ENCODE data around the gene HLA-DQA1. TPM values are rescaled to one million over a fixed set of nuclear protein-coding genes. Genes with fewer than 3 reads are reported as not detected.

Gene HLA-DQA1
- total and polyA plus RNA-seq, 9 of the 15 experiments (the other 6 are each of a cell fraction or from before 2014, with no cell fraction given) = 0.04 to 0.49 TPM; not detected in 7

DNA sequence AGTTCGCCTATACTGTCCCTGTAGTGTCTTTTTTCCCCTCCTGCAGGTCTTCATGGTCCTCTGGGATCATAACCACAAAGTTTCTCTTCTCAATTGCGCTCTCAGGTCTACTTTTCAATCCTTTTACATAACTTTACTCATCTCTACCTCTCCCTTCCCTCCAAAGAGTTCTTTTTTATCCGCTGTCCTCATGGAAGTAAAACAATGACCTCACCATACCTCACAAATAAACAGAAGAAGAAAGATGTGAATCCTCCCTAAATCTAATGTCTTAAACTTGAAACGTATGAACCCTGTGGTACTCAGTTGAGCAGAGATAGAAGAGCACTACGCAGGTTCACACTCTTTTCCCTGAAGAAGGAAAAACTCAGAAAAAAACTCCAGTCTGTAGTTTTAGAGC is 12.1 kb upstream of the HLA-DQA1 start (continued):
- TF ChIP-seq, protein P1, sequence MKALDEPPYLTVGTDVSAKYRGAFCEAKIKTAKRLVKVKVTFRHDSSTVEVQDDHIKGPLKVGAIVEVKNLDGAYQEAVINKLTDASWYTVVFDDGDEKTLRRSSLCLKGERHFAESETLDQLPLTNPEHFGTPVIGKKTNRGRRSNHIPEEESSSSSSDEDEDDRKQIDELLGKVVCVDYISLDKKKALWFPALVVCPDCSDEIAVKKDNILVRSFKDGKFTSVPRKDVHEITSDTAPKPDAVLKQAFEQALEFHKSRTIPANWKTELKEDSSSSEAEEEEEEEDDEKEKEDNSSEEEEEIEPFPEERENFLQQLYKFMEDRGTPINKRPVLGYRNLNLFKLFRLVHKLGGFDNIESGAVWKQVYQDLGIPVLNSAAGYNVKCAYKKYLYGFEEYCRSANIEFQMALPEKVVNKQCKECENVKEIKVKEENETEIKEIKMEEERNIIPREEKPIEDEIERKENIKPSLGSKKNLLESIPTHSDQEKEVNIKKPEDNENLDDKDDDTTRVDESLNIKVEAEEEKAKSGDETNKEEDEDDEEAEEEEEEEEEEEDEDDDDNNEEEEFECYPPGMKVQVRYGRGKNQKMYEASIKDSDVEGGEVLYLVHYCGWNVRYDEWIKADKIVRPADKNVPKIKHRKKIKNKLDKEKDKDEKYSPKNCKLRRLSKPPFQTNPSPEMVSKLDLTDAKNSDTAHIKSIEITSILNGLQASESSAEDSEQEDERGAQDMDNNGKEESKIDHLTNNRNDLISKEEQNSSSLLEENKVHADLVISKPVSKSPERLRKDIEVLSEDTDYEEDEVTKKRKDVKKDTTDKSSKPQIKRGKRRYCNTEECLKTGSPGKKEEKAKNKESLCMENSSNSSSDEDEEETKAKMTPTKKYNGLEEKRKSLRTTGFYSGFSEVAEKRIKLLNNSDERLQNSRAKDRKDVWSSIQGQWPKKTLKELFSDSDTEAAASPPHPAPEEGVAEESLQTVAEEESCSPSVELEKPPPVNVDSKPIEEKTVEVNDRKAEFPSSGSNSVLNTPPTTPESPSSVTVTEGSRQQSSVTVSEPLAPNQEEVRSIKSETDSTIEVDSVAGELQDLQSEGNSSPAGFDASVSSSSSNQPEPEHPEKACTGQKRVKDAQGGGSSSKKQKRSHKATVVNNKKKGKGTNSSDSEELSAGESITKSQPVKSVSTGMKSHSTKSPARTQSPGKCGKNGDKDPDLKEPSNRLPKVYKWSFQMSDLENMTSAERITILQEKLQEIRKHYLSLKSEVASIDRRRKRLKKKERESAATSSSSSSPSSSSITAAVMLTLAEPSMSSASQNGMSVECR (CRISPR knock-in tag; IDR thresholded peaks at IDR 0.05) = no peak

DNA sequence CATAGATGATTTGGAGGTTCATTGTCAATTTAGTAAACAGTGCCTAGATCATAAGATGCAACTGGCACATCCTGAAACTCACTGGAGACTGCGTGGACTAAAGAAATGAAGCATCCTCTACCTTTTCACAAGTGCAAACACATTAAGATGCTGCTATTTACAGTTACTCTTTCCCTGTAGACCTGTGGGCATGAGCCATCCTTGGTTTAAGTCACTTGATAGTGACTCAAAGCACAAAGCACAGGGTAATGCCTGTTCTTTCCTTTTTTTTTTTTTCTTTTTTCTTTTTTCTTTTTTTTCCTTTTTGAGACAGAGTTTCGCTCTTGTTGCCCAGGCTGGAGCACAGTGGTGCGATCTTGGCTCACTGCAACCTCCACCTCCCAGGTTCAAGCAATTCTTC is 10.0 kb upstream of the HLA-DQA1 start:
- no peaks in the 10 kb centered on the region for H4K20me1 ChIP-seq (replicated peaks; ENCODE audit: control insufficient read depth, insufficient read depth, low read length)
- no peak overlapping the region for H3K27ac ChIP-seq (ENCODE audit: extremely low read depth, low read depth, low read length)
- H3K27me3 ChIP-seq (ENCODE audit: control insufficient read depth in 2 of 2, insufficient read depth in 2 of 2, low read length in 2 of 2) = no peaks in the 10 kb centered on the region
- no peaks in the 10 kb centered on the region for H3K4me1 ChIP-seq (replicated peaks in 1 of 2; ENCODE audit: control insufficient read depth in 2 of 2, insufficient read depth in 2 of 2, low read length in 2 of 2)
- H3K4me2 ChIP-seq (ENCODE audit: insufficient read depth, low read length) = no peak overlapping the region
- no peaks in the 10 kb centered on the region for H3K36me3 ChIP-seq (ENCODE audit: control insufficient read depth, insufficient read depth, low read length)
- WGBS (ENCODE audit: insufficient coverage, low coverage, missing lambda C conversion rate) = 0% methylated on average over 1 of the region's 3 CpGs
- no peaks in the 10 kb centered on the region for H3K9me1 ChIP-seq (ENCODE audit: control insufficient read depth, insufficient read depth, low read length)
- H3K9ac ChIP-seq (ENCODE audit: insufficient read depth in 1 of 2, low read depth in 2 of 2, low read length in 2 of 2) = no peak overlapping the region
- no peaks in the 10 kb centered on the region for H3K79me2 ChIP-seq (ENCODE audit: control insufficient read depth, insufficient read depth, low read length)
- intact Hi-C loops (cut with micrococcal nuclease) = no loop called here
- no peak overlapping the region for H2AFZ ChIP-seq (ENCODE audit: low read depth, low read length)
- ATAC-seq (no peak), FAIRE-seq (no peak), DNase-seq (ENCODE audit: extremely low read depth in 1 of 4, low spot score in 3 of 4) (no peak)
- in situ Hi-C loops (cut with MboI) = no loop called here
- no peak overlapping the region for H3K4me3 ChIP-seq
- ChIA-PET CTCF (ENCODE audit: low intra/inter-chr PET ratio) (no interaction called here), POLR2A (no interaction called here)
- no TSS peak for BruUV-seq (replicated peaks)
- no peaks in the 10 kb centered on the region for H3K9me3 ChIP-seq (replicated peaks; ENCODE audit: control insufficient read depth, insufficient read depth, low read depth, low read length)
- no peak for TF ChIP-seq GATA2 (CRISPR knock-in tag; IDR thresholded peaks at IDR 0.05)
- no peak for TF ChIP-seq SMARCA5 (IDR thresholded peaks at IDR 0.05)
- TF ChIP-seq, protein P2, sequence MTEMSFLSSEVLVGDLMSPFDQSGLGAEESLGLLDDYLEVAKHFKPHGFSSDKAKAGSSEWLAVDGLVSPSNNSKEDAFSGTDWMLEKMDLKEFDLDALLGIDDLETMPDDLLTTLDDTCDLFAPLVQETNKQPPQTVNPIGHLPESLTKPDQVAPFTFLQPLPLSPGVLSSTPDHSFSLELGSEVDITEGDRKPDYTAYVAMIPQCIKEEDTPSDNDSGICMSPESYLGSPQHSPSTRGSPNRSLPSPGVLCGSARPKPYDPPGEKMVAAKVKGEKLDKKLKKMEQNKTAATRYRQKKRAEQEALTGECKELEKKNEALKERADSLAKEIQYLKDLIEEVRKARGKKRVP (CRISPR knock-in tag; IDR thresholded peaks at IDR 0.05) = no peak
- TF ChIP-seq, protein P3, sequence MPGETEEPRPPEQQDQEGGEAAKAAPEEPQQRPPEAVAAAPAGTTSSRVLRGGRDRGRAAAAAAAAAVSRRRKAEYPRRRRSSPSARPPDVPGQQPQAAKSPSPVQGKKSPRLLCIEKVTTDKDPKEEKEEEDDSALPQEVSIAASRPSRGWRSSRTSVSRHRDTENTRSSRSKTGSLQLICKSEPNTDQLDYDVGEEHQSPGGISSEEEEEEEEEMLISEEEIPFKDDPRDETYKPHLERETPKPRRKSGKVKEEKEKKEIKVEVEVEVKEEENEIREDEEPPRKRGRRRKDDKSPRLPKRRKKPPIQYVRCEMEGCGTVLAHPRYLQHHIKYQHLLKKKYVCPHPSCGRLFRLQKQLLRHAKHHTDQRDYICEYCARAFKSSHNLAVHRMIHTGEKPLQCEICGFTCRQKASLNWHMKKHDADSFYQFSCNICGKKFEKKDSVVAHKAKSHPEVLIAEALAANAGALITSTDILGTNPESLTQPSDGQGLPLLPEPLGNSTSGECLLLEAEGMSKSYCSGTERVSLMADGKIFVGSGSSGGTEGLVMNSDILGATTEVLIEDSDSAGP (CRISPR knock-in tag; IDR thresholded peaks at IDR 0.05) = no peak
- no peak for TF ChIP-seq ZBED1 (IDR thresholded peaks at IDR 0.05)
- TF ChIP-seq STAT5A (IDR thresholded peaks at IDR 0.05; ENCODE audit: borderline replicate concordance, low read length) = no peak
- TF ChIP-seq MEF2D (tag; conservative IDR thresholded peaks at IDR 0.05; ENCODE audit: low read depth) = no peak
- TF ChIP-seq, protein P4, sequence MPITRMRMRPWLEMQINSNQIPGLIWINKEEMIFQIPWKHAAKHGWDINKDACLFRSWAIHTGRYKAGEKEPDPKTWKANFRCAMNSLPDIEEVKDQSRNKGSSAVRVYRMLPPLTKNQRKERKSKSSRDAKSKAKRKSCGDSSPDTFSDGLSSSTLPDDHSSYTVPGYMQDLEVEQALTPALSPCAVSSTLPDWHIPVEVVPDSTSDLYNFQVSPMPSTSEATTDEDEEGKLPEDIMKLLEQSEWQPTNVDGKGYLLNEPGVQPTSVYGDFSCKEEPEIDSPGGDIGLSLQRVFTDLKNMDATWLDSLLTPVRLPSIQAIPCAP (CRISPR knock-in tag; IDR thresholded peaks at IDR 0.05; ENCODE audit: borderline replicate concordance) = no peak
- no peak for TF ChIP-seq NFE2L1 (tag; IDR thresholded peaks at IDR 0.05; ENCODE audit: borderline replicate concordance, low read depth)
- no peak for TF ChIP-seq ZNF77 (CRISPR knock-in tag; IDR thresholded peaks at IDR 0.05)
- TF ChIP-seq ARHGAP35 (IDR thresholded peaks at IDR 0.05; ENCODE audit: partially characterized antibody) = no peak
